WTC11 (cell line): Measurements from ENCODE around the gene ABCF2. TPM values are rescaled to one million over a fixed set of nuclear protein-coding genes. Genes with fewer than 3 reads are reported as not detected.

Experiments used
- ATAC-seq: fragments of 200-7000 bp; cut with Tn5 transposase; 2 replicates; pipeline ENCODE4 v1.10.0; 2021; ENCODE audit warnings: mild to moderate bottlenecking, moderate library complexity
- CTCF ChIA-PET: fragments of 300-600 bp; sonication (Branson Sonifier 250); formaldehyde crosslinking; loops from one replicate; lab custom pipeline; 2021; ENCODE audit warnings: antibody characterized with exemption; lab: Charles Lee
- POLR2A ChIA-PET: fragments of 350-600 bp; sonication (Branson Sonifier 250); formaldehyde crosslinking; loops from one replicate; lab custom pipeline; 2021; ENCODE audit warnings: antibody characterized with exemption; lab: Charles Lee
- DNase-seq: peaks from one replicate; pipeline ENCODE4 v3.0.0; 2021; ENCODE audit warnings: low spot score
- H3K27ac Mint-ChIP-seq: 2 replicates; pipeline ENCODE4 v1.8.0; 2021; ENCODE audit warnings: mixed read lengths
- H3K27me3 Mint-ChIP-seq: 2 replicates; pipeline ENCODE4 v1.8.0; 2021; ENCODE audit warnings: low read depth, mild to moderate bottlenecking, moderate library complexity, mixed read lengths
- H3K36me3 Mint-ChIP-seq: 2 replicates; pipeline ENCODE4 v1.8.0; 2021; ENCODE audit warnings: mixed read lengths
- H3K4me1 Mint-ChIP-seq: 2 replicates; pipeline ENCODE4 v1.8.0; 2022; ENCODE audit warnings: mixed read lengths
- H3K4me3 Mint-ChIP-seq: 2 replicates; pipeline ENCODE4 v1.8.0; 2021; ENCODE audit warnings: mild to moderate bottlenecking, moderate library complexity, mixed read lengths
- H3K9me3 Mint-ChIP-seq: 2 replicates; pipeline ENCODE4 v1.8.0; 2021; ENCODE audit warnings: mixed read lengths
- ARID4B ChIP-seq: sonication (generic); formaldehyde crosslinking; IDR thresholded peaks from 2 replicates; pipeline ENCODE4 v1.8.0; 2023; ENCODE audit warnings: missing genetic modification reagents, mild to moderate bottlenecking, borderline replicate concordance
- ATF1 ChIP-seq: sonication (generic); formaldehyde crosslinking; IDR thresholded peaks from 2 replicates; pipeline ENCODE4 v1.8.1; 2023; ENCODE audit warnings: mild to moderate bottlenecking, moderate library complexity, missing genetic modification reagents
- E2F4 ChIP-seq: sonication (generic); formaldehyde crosslinking; IDR thresholded peaks from 2 replicates; pipeline ENCODE4 v1.8.1; 2022; ENCODE audit warnings: low read depth, mild to moderate bottlenecking, moderate library complexity, missing genetic modification reagents, borderline replicate concordance
- FOXJ3 ChIP-seq: sonication (generic); formaldehyde crosslinking; IDR thresholded peaks from 2 replicates; pipeline ENCODE4 v1.9.0; 2021; ENCODE audit warnings: missing genetic modification reagents, mild to moderate bottlenecking, borderline replicate concordance
- FOXK1 ChIP-seq: sonication (generic); formaldehyde crosslinking; IDR thresholded peaks from 2 replicates; pipeline ENCODE4 v1.8.0; 2022; ENCODE audit warnings: mild to moderate bottlenecking, moderate library complexity, missing genetic modification reagents
- GRHL2 ChIP-seq: fragments of 250-450 bp; sonication (Bioruptor Pico); IDR thresholded peaks from 2 replicates; pipeline ENCODE4 v1.8.0; 2022; ENCODE audit warnings: mild to moderate bottlenecking, moderate library complexity; ENCODE audit not compliant: insufficient replicate concordance, severe bottlenecking
- GTF2I ChIP-seq: fragments of 250-450 bp; sonication (Bioruptor Pico); conservative IDR thresholded peaks from 2 replicates; pipeline ENCODE4 v1.4.0; 2021; ENCODE audit warnings: mild to moderate bottlenecking
- JAZF1 ChIP-seq: fragments of 250-450 bp; sonication (Bioruptor Pico); IDR thresholded peaks from 2 replicates; pipeline ENCODE4 v1.9.0; 2021; ENCODE audit warnings: moderate library complexity, mild to moderate bottlenecking, inconsistent platforms
- JUN ChIP-seq: sonication (generic); formaldehyde crosslinking; IDR thresholded peaks from 2 replicates; pipeline ENCODE4 v1.8.0; 2023; ENCODE audit warnings: mild to moderate bottlenecking, missing genetic modification reagents
- OVOL2 ChIP-seq: fragments of 250-450 bp; sonication (Bioruptor Pico); IDR thresholded peaks from 2 replicates; pipeline ENCODE4 v1.9.0; 2021; ENCODE audit warnings: mild to moderate bottlenecking, borderline replicate concordance
- SOX15 ChIP-seq: fragments of 250-450 bp; sonication (Bioruptor Pico); IDR thresholded peaks from 2 replicates; pipeline ENCODE4 v1.9.0; 2021; ENCODE audit warnings: mild to moderate bottlenecking
- ZNF219 ChIP-seq: sonication (generic); formaldehyde crosslinking; IDR thresholded peaks from 2 replicates; pipeline ENCODE4 v1.8.0; 2023; ENCODE audit warnings: missing genetic modification reagents, mild to moderate bottlenecking, borderline replicate concordance
- ZNF263 ChIP-seq: sonication (generic); formaldehyde crosslinking; IDR thresholded peaks from 2 replicates; pipeline ENCODE4 v1.8.1; 2022; ENCODE audit warnings: low read depth, mild to moderate bottlenecking, moderate library complexity, missing genetic modification reagents
- ZNF317 ChIP-seq: sonication (generic); formaldehyde crosslinking; IDR thresholded peaks from 2 replicates; pipeline ENCODE4 v1.8.1; 2023; ENCODE audit warnings: low read depth, mild to moderate bottlenecking, moderate library complexity, missing genetic modification reagents, borderline replicate concordance
- ZNF671 ChIP-seq: fragments of 250-450 bp; sonication (Bioruptor Pico); IDR thresholded peaks from 2 replicates; pipeline ENCODE4 v1.8.0; 2021; ENCODE audit warnings: mild to moderate bottlenecking
- ZSCAN18 ChIP-seq: fragments of 250-450 bp; sonication (Bioruptor Pico); IDR thresholded peaks from 2 replicates; pipeline ENCODE4 v2.1.2; 2022; ENCODE audit warnings: mild to moderate bottlenecking, moderate library complexity
- total RNA-seq: library from RNA; stranded (reverse); gene quantifications from 3 replicates; pipeline ENCODE4 v1.2.3, GENCODE V29; 2021
- TF ChIP-seq, protein P1 (sequence below): sonication (generic); formaldehyde crosslinking; IDR thresholded peaks from 2 replicates; pipeline ENCODE4 v1.8.1; 2023; ENCODE audit warnings: mild to moderate bottlenecking, moderate library complexity, missing genetic modification reagents
- TF ChIP-seq, protein P2 (sequence below): fragments of 250-450 bp; sonication (Bioruptor Pico); IDR thresholded peaks from 2 replicates; pipeline ENCODE4 v1.9.0; 2021; ENCODE audit warnings: mild to moderate bottlenecking
- TF ChIP-seq, protein P3 (sequence below): sonication (generic); formaldehyde crosslinking; IDR thresholded peaks from 2 replicates; pipeline ENCODE4 v1.8.0; 2022; ENCODE audit warnings: mild to moderate bottlenecking, missing genetic modification reagents
- TF ChIP-seq, protein P4 (sequence below): fragments of 250-450 bp; sonication (Bioruptor Pico); IDR thresholded peaks from 2 replicates; pipeline ENCODE4 v1.9.0; 2021; ENCODE audit warnings: mild to moderate bottlenecking

Gene ABCF2
- total RNA-seq, 1 experiment from 2014 or later = 43.7 TPM

DNA sequence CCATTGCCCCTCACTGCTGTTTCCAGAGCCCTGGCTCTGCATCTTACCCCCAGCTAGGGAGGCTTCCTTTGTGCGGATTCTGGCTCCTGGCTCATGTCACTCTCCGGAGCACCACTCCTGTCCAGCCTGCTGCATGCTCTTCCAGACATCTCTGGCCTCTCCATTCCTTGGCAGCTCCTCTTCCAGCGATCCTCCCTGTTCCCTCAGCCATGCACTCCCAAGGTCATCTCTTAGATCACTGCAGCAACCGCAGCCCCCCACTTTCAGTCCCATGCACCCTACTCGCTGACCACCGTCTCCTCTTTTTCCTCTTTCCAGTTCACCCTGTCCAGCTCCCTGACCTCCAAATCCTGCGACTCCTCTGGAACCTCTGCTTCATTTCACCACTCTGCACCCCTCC, 28.4 kb upstream of the ABCF2 start:
- no peak for TF ChIP-seq ARID4B
- no peak for TF ChIP-seq ZNF219 (CRISPR knock-in tag)
- no peak for TF ChIP-seq GTF2I
- no peak for TF ChIP-seq ZNF671
- no peak for TF ChIP-seq FOXJ3 (CRISPR knock-in tag)
- TF ChIP-seq, protein P1, sequence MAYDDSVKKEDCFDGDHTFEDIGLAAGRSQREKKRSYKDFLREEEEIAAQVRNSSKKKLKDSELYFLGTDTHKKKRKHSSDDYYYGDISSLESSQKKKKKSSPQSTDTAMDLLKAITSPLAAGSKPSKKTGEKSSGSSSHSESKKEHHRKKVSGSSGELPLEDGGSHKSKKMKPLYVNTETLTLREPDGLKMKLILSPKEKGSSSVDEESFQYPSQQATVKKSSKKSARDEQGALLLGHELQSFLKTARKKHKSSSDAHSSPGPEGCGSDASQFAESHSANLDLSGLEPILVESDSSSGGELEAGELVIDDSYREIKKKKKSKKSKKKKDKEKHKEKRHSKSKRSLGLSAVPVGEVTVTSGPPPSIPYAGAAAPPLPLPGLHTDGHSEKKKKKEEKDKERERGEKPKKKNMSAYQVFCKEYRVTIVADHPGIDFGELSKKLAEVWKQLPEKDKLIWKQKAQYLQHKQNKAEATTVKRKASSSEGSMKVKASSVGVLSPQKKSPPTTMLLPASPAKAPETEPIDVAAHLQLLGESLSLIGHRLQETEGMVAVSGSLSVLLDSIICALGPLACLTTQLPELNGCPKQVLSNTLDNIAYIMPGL (CRISPR knock-in tag) = no peak
- no peak for TF ChIP-seq OVOL2 (CRISPR knock-in tag)
- TF ChIP-seq ZNF263 (CRISPR knock-in tag) = no peak
- TF ChIP-seq, protein P2, sequence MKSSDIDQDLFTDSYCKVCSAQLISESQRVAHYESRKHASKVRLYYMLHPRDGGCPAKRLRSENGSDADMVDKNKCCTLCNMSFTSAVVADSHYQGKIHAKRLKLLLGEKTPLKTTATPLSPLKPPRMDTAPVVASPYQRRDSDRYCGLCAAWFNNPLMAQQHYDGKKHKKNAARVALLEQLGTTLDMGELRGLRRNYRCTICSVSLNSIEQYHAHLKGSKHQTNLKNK = no peak
- no peak for TF ChIP-seq FOXK1 (CRISPR knock-in tag)
- TF ChIP-seq ZNF317 (CRISPR knock-in tag) = no peak
- no peak for TF ChIP-seq GRHL2 (CRISPR knock-in tag)
- TF ChIP-seq, protein P3, sequence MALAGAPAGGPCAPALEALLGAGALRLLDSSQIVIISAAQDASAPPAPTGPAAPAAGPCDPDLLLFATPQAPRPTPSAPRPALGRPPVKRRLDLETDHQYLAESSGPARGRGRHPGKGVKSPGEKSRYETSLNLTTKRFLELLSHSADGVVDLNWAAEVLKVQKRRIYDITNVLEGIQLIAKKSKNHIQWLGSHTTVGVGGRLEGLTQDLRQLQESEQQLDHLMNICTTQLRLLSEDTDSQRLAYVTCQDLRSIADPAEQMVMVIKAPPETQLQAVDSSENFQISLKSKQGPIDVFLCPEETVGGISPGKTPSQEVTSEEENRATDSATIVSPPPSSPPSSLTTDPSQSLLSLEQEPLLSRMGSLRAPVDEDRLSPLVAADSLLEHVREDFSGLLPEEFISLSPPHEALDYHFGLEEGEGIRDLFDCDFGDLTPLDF = no peak
- no peak for TF ChIP-seq JAZF1 (CRISPR knock-in tag)
- no peak for TF ChIP-seq ZSCAN18 (CRISPR knock-in tag)
- no peak for TF ChIP-seq E2F4 (CRISPR knock-in tag)
- TF ChIP-seq, protein P4, sequence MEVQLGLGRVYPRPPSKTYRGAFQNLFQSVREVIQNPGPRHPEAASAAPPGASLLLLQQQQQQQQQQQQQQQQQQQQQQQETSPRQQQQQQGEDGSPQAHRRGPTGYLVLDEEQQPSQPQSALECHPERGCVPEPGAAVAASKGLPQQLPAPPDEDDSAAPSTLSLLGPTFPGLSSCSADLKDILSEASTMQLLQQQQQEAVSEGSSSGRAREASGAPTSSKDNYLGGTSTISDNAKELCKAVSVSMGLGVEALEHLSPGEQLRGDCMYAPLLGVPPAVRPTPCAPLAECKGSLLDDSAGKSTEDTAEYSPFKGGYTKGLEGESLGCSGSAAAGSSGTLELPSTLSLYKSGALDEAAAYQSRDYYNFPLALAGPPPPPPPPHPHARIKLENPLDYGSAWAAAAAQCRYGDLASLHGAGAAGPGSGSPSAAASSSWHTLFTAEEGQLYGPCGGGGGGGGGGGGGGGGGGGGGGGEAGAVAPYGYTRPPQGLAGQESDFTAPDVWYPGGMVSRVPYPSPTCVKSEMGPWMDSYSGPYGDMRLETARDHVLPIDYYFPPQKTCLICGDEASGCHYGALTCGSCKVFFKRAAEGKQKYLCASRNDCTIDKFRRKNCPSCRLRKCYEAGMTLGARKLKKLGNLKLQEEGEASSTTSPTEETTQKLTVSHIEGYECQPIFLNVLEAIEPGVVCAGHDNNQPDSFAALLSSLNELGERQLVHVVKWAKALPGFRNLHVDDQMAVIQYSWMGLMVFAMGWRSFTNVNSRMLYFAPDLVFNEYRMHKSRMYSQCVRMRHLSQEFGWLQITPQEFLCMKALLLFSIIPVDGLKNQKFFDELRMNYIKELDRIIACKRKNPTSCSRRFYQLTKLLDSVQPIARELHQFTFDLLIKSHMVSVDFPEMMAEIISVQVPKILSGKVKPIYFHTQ (CRISPR knock-in tag) = no peak
- no peak for TF ChIP-seq SOX15 (CRISPR knock-in tag)
- TF ChIP-seq JUN (CRISPR knock-in tag) = no peak
- TF ChIP-seq ATF1 (CRISPR knock-in tag) = no peak
- no peak for DNase-seq
- Mint-ChIP-seq H3K27me3 (peaks cover 54% of the 10 kb centered on the region), H3K4me3 (no peak overlapping the region), H3K27ac (no peak overlapping the region), H3K36me3 (no peaks in the 10 kb centered on the region), H3K4me1 (peaks cover 28% of the 10 kb centered on the region), H3K9me3 (no peaks in the 10 kb centered on the region)
- CTCF ChIA-PET = interaction anchor here (1.7 to 2.3 kb wide), 2 partner anchors 11 to 12 kb away, joined by 4 to 15 read pairs; no protein-coding TSS in a partner anchor
- POLR2A ChIA-PET = no interaction called here
- no peak for ATAC-seq
